ENCODE data around the gene PHLDA3.

The PHLDA3 gene

GRCh38 chr1:201502511-201502857, 33.5 kb upstream of the PHLDA3 start:
- Histone ChIP-seq H3K9me3 (ENCODE audit: insufficient read depth, low read length) (no peaks in the 10 kb centered on the region), H3K27ac (ENCODE audit: low read depth, low read length) (no peak overlapping the region), H3K36me3 (ENCODE audit: low read length) (no peaks in the 10 kb centered on the region), H3K4me3 (ENCODE audit: insufficient read depth, low read length, poor library complexity, severe bottlenecking) (no peak overlapping the region), H2AFZ (ENCODE audit: low read depth, low read length, severe bottlenecking) (no peak overlapping the region), H3K27me3 (ENCODE audit: low read length) (no peaks in the 10 kb centered on the region), H3F3A (ENCODE audit: insufficient read depth) (no peaks in the 10 kb centered on the region), H3K9me2 (replicated peaks; ENCODE audit: insufficient read depth, low read length) (no peaks in the 10 kb centered on the region), H3K4me2 (ENCODE audit: low read depth, low read length, poor library complexity, severe bottlenecking) (no peak overlapping the region), H3K79me2 (ENCODE audit: insufficient read depth, low read length) (no peaks in the 10 kb centered on the region), H4K20me1 (ENCODE audit: low read depth, low read length) (no peaks in the 10 kb centered on the region), H3K9ac (ENCODE audit: low read length) (no peak overlapping the region)
- no peak for TF ChIP-seq EZH2phosphoT487 (conservative IDR thresholded peaks at IDR 0.05; ENCODE audit: low read length)
- no peak for TF ChIP-seq CTCF (IDR thresholded peaks at IDR 0.05; ENCODE audit: insufficient read depth, low read length, poor library complexity, severe bottlenecking)

- Histone ChIP-seq H4K20me1 (ENCODE audit: low read depth, low read length) (no peaks in the 10 kb centered on the region), H3K9ac (ENCODE audit: low read length) (no peak overlapping the region)
These were observed 33.0 kb upstream of the PHLDA3 start for GRCh38 chr1:201501812-201502510.

GRCh38 chr1:201501144-201501543, 32.2 kb upstream of the PHLDA3 start:
- no peak overlapping the region for H3K4me2 ChIP-seq (ENCODE audit: low read depth, low read length, poor library complexity, severe bottlenecking)
- no peak overlapping the region for H3K4me3 ChIP-seq (ENCODE audit: insufficient read depth, low read length, poor library complexity, severe bottlenecking)
- no peak overlapping the region for H3K27ac ChIP-seq (ENCODE audit: low read depth, low read length)
- no peak overlapping the region for H3K9ac ChIP-seq (ENCODE audit: low read length)
- no peak overlapping the region for H2AFZ ChIP-seq (ENCODE audit: low read depth, low read length, severe bottlenecking)
- no peaks in the 10 kb centered on the region for H3K27me3 ChIP-seq (ENCODE audit: low read length)
- no peaks in the 10 kb centered on the region for H4K20me1 ChIP-seq (ENCODE audit: low read depth, low read length)
- TF ChIP-seq EZH2phosphoT487 (conservative IDR thresholded peaks at IDR 0.05; ENCODE audit: low read length) (no peak), CTCF (IDR thresholded peaks at IDR 0.05; ENCODE audit: insufficient read depth, low read length, poor library complexity, severe bottlenecking) (no peak)
- no peaks in the 10 kb centered on the region for H3K36me3 ChIP-seq (ENCODE audit: low read length)
- no peaks in the 10 kb centered on the region for H3K9me2 ChIP-seq (replicated peaks; ENCODE audit: insufficient read depth, low read length)
- H3K9me3 ChIP-seq (ENCODE audit: insufficient read depth, low read length) = no peaks in the 10 kb centered on the region
- H3F3A ChIP-seq (ENCODE audit: insufficient read depth) = no peaks in the 10 kb centered on the region
- H3K79me2 ChIP-seq (ENCODE audit: insufficient read depth, low read length) = no peaks in the 10 kb centered on the region

More at GRCh38 chr1:201501812-201502510, 33.0 kb upstream of the PHLDA3 start:
- Histone ChIP-seq H3K79me2 (ENCODE audit: insufficient read depth, low read length) (no peaks in the 10 kb centered on the region), H3K4me2 (ENCODE audit: low read depth, low read length, poor library complexity, severe bottlenecking) (no peak overlapping the region), H3K27ac (ENCODE audit: low read depth, low read length) (no peak overlapping the region), H2AFZ (ENCODE audit: low read depth, low read length, severe bottlenecking) (no peak overlapping the region), H3K4me3 (ENCODE audit: insufficient read depth, low read length, poor library complexity, severe bottlenecking) (no peak overlapping the region), H3K36me3 (ENCODE audit: low read length) (no peaks in the 10 kb centered on the region), H3K27me3 (ENCODE audit: low read length) (no peaks in the 10 kb centered on the region), H3K9me3 (ENCODE audit: insufficient read depth, low read length) (no peaks in the 10 kb centered on the region), H3F3A (ENCODE audit: insufficient read depth) (no peaks in the 10 kb centered on the region), H3K9me2 (replicated peaks; ENCODE audit: insufficient read depth, low read length) (no peaks in the 10 kb centered on the region)
- TF ChIP-seq CTCF (IDR thresholded peaks at IDR 0.05; ENCODE audit: insufficient read depth, low read length, poor library complexity, severe bottlenecking) = no peak

Data from SU-DHL-6 (cell line).